HepG2 (cell line): ENCODE data around the gene ETV5. TPM values are rescaled to one million over a fixed set of nuclear protein-coding genes. Genes with fewer than 3 reads are reported as not detected.
A peak's percentile ranks its signal among the peaks of the same experiment; 100 is the strongest.

ENCODE experiments used
- ATF3 ChIP-seq: sonication (generic); formaldehyde crosslinking; IDR thresholded peaks from 2 replicates; pipeline ENCODE4 v1.4.0; 2020; ENCODE audit warnings: missing genetic modification reagents
- CHD4 ChIP-seq: fragments of 200-600 bp; sonication (generic); IDR thresholded peaks from 2 replicates; pipeline ENCODE4 v1.7.0; 2017; ENCODE audit warnings: mild to moderate bottlenecking, low read length, borderline replicate concordance
- E2F2 ChIP-seq: sonication (generic); formaldehyde crosslinking; IDR thresholded peaks from 2 replicates; pipeline ENCODE4 v1.4.0; 2020; ENCODE audit warnings: missing genetic modification reagents, borderline replicate concordance
- HDAC2 ChIP-seq: sonication (generic); formaldehyde crosslinking; IDR thresholded peaks from 2 replicates; pipeline ENCODE4 v1.4.0; 2020; ENCODE audit warnings: missing genetic modification reagents
- HNRNPL ChIP-seq: fragments of 200-400 bp; formaldehyde crosslinking; IDR thresholded peaks from 2 replicates; pipeline ENCODE4 v1.6.1; 2017; ENCODE audit warnings: mild to moderate bottlenecking, low read depth, low read length
- ISL2 ChIP-seq: sonication (generic); formaldehyde crosslinking; IDR thresholded peaks from 2 replicates; pipeline ENCODE4 v1.5.0; 2020; ENCODE audit warnings: missing genetic modification reagents
- KAT8 ChIP-seq: IDR thresholded peaks from 2 replicates; pipeline ENCODE4 v1.6.1; 2016; ENCODE audit warnings: missing genetic modification reagents, missing compliant biosample characterization
- MAFF ChIP-seq: IDR thresholded peaks from 2 replicates; pipeline ENCODE4 v1.6.1; 2011; ENCODE audit warnings: low read depth, low read length, improper control_type of control experiment
- NFE2L2 ChIP-seq: fragments of 150-350 bp; IDR thresholded peaks from 2 replicates; pipeline ENCODE4 v1.6.1; 2014; ENCODE audit warnings: low read length
- PHB2 ChIP-seq: fragments of 450-650 bp; IDR thresholded peaks from 2 replicates; pipeline ENCODE4 v1.6.1; 2018; ENCODE audit not compliant: partially characterized antibody
- PHF8 ChIP-seq: sonication (generic); formaldehyde crosslinking; IDR thresholded peaks from 2 replicates; pipeline ENCODE4 v1.5.0; 2020; ENCODE audit warnings: missing genetic modification reagents
- ZIK1 ChIP-seq: sonication (generic); formaldehyde crosslinking; IDR thresholded peaks from 2 replicates; pipeline ENCODE4 v1.5.0; 2020; ENCODE audit warnings: mild to moderate bottlenecking, low read depth, missing genetic modification reagents, borderline replicate concordance
- ZNF10 ChIP-seq: sonication (generic); formaldehyde crosslinking; IDR thresholded peaks from 2 replicates; pipeline ENCODE4 v1.4.0; 2020; ENCODE audit warnings: mild to moderate bottlenecking, low read depth, missing genetic modification reagents, borderline replicate concordance
- ZNF431 ChIP-seq: sonication (generic); formaldehyde crosslinking; IDR thresholded peaks from 2 replicates; pipeline ENCODE4 v1.9.0; 2022; ENCODE audit warnings: missing genetic modification reagents, low read depth, mild to moderate bottlenecking, borderline replicate concordance
- ZNF530 ChIP-seq: sonication (generic); formaldehyde crosslinking; IDR thresholded peaks from 2 replicates; pipeline ENCODE4 v1.5.0; 2020; ENCODE audit warnings: low read depth, mild to moderate bottlenecking, missing genetic modification reagents
- ZNF567 ChIP-seq: sonication (generic); formaldehyde crosslinking; IDR thresholded peaks from 2 replicates; pipeline ENCODE4 v1.8.1; 2023; ENCODE audit warnings: mild to moderate bottlenecking, missing genetic modification reagents, borderline replicate concordance
- ZNF605 ChIP-seq: sonication (generic); formaldehyde crosslinking; IDR thresholded peaks from 2 replicates; pipeline ENCODE4 v1.8.0; 2022; ENCODE audit warnings: mild to moderate bottlenecking, missing genetic modification reagents
- ZNF883 ChIP-seq: sonication (generic); formaldehyde crosslinking; IDR thresholded peaks from 2 replicates; pipeline ENCODE4 v1.5.1; 2020; ENCODE audit warnings: mild to moderate bottlenecking, missing genetic modification reagents; ENCODE audit errors: not compliant biosample characterization
- polyA plus RNA-seq, 8 experiments: library from polyadenylated mRNA; depleted of rRNA in 3 of 8; stranded (reverse) in 7 of 8; unstranded in 1 of 8; fragments of >200 nt; fragmentation: Illumina TruSeq in 4 of 8; extraction: Trizol in 4 of 8; gene quantifications; 2 replicates each; pipeline versions ENCODE4 v1.2.1 to v1.2.3, GENCODE V29; 2011 to 2016; ENCODE audit warnings: low read depth in 4 of 8, missing spikeins in 1 of 8, mixed read lengths in 1 of 8; ENCODE audit not compliant: insufficient read depth in 1 of 8
- total RNA-seq, 5 experiments: library from RNA; depleted of rRNA; stranded (reverse); fragments of >200 nt; fragmentation: Illumina TruSeq; extraction: Trizol; gene quantifications; 2 replicates each; pipeline ENCODE4 v1.2.3, GENCODE V29; 2016; ENCODE audit warnings: low read depth in 1 of 5
- TF ChIP-seq, protein P1 (sequence below): sonication (generic); formaldehyde crosslinking; IDR thresholded peaks from 2 replicates; pipeline ENCODE4 v1.4.0; 2020; ENCODE audit warnings: missing genetic modification reagents
- TF ChIP-seq, protein P2 (sequence below): sonication (generic); formaldehyde crosslinking; IDR thresholded peaks from 2 replicates; pipeline ENCODE4 v1.5.0; 2020; ENCODE audit warnings: mild to moderate bottlenecking, missing genetic modification reagents
- TF ChIP-seq, protein P3 (sequence below): sonication (generic); formaldehyde crosslinking; IDR thresholded peaks from 2 replicates; pipeline ENCODE4 v1.5.1; 2020; ENCODE audit warnings: missing genetic modification reagents, mild to moderate bottlenecking, borderline replicate concordance

ETV5 gene
- total and polyA plus RNA-seq, 2 of the 13 experiments (the other 11 are each of a cell fraction or from before 2014, with no cell fraction given), result 52.9 to 57.2 TPM

DNA sequence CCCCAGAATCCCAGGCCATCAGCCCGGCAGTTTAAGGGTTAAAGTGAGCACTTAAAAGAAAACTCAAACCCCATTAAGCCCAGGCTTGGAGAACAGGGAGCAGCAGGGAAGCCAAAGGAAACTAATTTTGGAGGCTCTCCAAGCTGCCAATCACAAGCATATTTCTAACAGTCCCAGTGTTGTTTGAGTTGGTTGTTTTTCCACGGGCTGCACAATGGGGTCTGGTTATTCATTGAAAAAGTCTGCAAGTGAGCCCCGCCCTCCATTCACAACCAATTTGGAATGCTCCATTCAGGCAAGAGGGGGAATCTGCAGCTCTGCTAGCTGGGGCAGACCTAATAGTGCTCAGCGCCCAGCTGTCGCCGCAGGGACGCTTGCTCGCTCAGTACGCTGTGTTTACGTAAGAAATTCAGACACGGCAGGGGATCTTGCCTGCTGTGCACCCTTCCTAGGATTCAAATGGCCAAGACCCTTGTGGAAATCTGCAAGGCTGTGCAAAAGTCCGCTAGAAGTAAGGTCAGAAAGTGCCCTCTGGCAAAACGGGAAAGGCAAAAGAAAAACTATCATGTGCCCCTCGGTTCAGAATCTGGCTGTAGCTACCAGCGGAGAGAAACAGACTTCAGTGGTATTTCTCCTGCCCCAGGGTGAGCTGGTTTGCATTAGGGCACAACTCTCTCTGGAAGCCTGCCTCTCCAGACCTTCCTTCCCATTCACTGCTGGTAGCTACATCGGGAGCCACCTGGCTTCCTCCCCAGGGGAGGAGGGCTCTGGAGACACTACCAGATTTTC is 11.0 kb downstream of the ETV5 start (continued):
- TF ChIP-seq HDAC2 (CRISPR knock-in tag) (peak; percentile 67; the same call in 1 of the 2 replicates), KAT8 (CRISPR knock-in tag) (peak; percentile 75), ATF3 (CRISPR knock-in tag) (no peak), ZNF567 (CRISPR knock-in tag) (no peak), ZNF605 (CRISPR knock-in tag) (no peak), HNRNPL (no peak), ZNF431 (peak; percentile 55; the same call in 1 of the 2 replicates), ZNF530 (no peak), E2F2 (CRISPR knock-in tag) (0 out of 2 replicates have a peak, but pooled peaks have one; percentile 21), PHB2 (no peak), ZNF883 (CRISPR knock-in tag) (peak; percentile 62), CHD4 (no peak), ZNF10 (CRISPR knock-in tag) (no peak), MAFF (0 out of 2 replicates have a peak, but pooled peaks have one; percentile 13), PHF8 (CRISPR knock-in tag) (peak; percentile 45; the same call in 1 of the 2 replicates), NFE2L2 (no peak), ZIK1 (CRISPR knock-in tag) (no peak), ISL2 (CRISPR knock-in tag) (peak; percentile 75; the same call in 1 of the 2 replicates)
- TF ChIP-seq, protein P1, sequence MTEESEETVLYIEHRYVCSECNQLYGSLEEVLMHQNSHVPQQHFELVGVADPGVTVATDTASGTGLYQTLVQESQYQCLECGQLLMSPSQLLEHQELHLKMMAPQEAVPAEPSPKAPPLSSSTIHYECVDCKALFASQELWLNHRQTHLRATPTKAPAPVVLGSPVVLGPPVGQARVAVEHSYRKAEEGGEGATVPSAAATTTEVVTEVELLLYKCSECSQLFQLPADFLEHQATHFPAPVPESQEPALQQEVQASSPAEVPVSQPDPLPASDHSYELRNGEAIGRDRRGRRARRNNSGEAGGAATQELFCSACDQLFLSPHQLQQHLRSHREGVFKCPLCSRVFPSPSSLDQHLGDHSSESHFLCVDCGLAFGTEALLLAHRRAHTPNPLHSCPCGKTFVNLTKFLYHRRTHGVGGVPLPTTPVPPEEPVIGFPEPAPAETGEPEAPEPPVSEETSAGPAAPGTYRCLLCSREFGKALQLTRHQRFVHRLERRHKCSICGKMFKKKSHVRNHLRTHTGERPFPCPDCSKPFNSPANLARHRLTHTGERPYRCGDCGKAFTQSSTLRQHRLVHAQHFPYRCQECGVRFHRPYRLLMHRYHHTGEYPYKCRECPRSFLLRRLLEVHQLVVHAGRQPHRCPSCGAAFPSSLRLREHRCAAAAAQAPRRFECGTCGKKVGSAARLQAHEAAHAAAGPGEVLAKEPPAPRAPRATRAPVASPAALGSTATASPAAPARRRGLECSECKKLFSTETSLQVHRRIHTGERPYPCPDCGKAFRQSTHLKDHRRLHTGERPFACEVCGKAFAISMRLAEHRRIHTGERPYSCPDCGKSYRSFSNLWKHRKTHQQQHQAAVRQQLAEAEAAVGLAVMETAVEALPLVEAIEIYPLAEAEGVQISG, result 0 out of 2 replicates have a peak, but pooled peaks have one; percentile 63
- TF ChIP-seq, protein P2, sequence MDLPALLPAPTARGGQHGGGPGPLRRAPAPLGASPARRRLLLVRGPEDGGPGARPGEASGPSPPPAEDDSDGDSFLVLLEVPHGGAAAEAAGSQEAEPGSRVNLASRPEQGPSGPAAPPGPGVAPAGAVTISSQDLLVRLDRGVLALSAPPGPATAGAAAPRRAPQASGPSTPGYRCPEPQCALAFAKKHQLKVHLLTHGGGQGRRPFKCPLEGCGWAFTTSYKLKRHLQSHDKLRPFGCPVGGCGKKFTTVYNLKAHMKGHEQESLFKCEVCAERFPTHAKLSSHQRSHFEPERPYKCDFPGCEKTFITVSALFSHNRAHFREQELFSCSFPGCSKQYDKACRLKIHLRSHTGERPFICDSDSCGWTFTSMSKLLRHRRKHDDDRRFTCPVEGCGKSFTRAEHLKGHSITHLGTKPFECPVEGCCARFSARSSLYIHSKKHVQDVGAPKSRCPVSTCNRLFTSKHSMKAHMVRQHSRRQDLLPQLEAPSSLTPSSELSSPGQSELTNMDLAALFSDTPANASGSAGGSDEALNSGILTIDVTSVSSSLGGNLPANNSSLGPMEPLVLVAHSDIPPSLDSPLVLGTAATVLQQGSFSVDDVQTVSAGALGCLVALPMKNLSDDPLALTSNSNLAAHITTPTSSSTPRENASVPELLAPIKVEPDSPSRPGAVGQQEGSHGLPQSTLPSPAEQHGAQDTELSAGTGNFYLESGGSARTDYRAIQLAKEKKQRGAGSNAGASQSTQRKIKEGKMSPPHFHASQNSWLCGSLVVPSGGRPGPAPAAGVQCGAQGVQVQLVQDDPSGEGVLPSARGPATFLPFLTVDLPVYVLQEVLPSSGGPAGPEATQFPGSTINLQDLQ (CRISPR knock-in tag), result peak; percentile 74; the same call in 1 of the 2 replicates
- TF ChIP-seq, protein P3, sequence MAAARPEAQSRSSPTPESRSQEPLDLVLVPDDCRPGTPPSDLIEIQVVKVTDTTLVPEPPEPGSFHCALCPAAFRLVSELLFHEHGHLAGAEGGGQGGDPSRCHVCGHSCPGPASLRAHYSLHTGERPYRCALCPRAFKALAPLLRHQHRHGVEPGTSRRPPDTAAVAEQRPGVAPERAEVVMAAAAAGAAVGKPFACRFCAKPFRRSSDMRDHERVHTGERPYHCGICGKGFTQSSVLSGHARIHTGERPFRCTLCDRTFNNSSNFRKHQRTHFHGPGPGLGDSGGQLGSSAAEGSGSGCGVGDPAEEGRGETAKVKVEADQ (CRISPR knock-in tag), result no peak
